Upper lobe of left lung (tissue), 6 donors: ENCODE results near the gene TBC1D9B. TPM values are rescaled to one million over a fixed set of nuclear protein-coding genes. Genes with fewer than 3 reads are reported as not detected.

Experiments used
- ATAC-seq, 2 donors: fragments of 200-7000 bp; cut with Tn5 transposase; one replicate each; pipeline ENCODE4 v1.9.1; 2022; ENCODE audit warnings: mild to moderate bottlenecking in 2 of 2, moderate library complexity in 2 of 2; ENCODE audit not compliant: low FRiP score in 2 of 2
- DNase-seq, 2 donors: peaks; one replicate each; pipeline ENCODE4 v3.0.0-alpha.2; 2019 to 2020
- H3K27ac ChIP-seq, 4 donors: fragments of 200-600 bp; sonication (generic); one replicate each; pipeline ENCODE4 v1.5.1; 2016 to 2019
- H3K27me3 ChIP-seq, 4 donors: fragments of 200-600 bp; sonication (generic); one replicate each; pipeline ENCODE4 v1.5.1; 2017 to 2019
- H3K36me3 ChIP-seq, 4 donors: fragments of 200-600 bp; sonication (generic); one replicate each; pipeline ENCODE4 v1.5.1; 2016 to 2019
- H3K4me1 ChIP-seq, 4 donors: fragments of 200-600 bp; sonication (generic); one replicate each; pipeline ENCODE4 v1.5.1; 2018 to 2019
- H3K4me3 ChIP-seq, 4 donors: fragments of 200-600 bp; sonication (generic); one replicate each; pipeline ENCODE4 v1.5.1; 2017 to 2019; ENCODE audit warnings: mild to moderate bottlenecking in 2 of 4, moderate library complexity in 1 of 4
- H3K9me3 ChIP-seq, 4 donors: fragments of 200-600 bp; sonication (generic); one replicate each; pipeline ENCODE4 v1.5.1; 2018 to 2019
- CTCF ChIP-seq, 6 experiments: fragments of 450-650 bp in 4 of 6; fragments of 200-600 bp in 2 of 6; sonication (generic) in 2 of 6; IDR thresholded peaks; one replicate each; pipeline ENCODE4 v1.5.1; 2016 to 2019; ENCODE audit warnings: antibody characterized with exemption in 6 of 6
- EP300 ChIP-seq, 4 donors: sonication (generic); formaldehyde crosslinking; IDR thresholded peaks; one replicate each; pipeline ENCODE4 v1.5.1; 2017; ENCODE audit warnings: antibody characterized with exemption in 4 of 4, control low read depth in 2 of 4
- POLR2A ChIP-seq, 4 donors: fragments of 450-650 bp; IDR thresholded peaks; one replicate each; pipeline ENCODE4 v1.5.1; 2016 to 2017; ENCODE audit warnings: antibody characterized with exemption in 4 of 4, mild to moderate bottlenecking in 2 of 4
- POLR2AphosphoS5 ChIP-seq, 2 donors: sonication (generic); formaldehyde crosslinking; IDR thresholded peaks; one replicate each; pipeline ENCODE4 v1.5.1; 2017; ENCODE audit warnings: antibody characterized with exemption in 2 of 2
- WGBS, 2 donors: methylation state at CpG; one replicate each; pipeline ENCODE4 v1.1.5; 2017 to 2018; 5-methylcytosine and 5-hydroxymethylcytosine counted together
- small RNA-seq, 4 donors: library from RNA; depleted of rRNA; stranded (forward); fragments of <200 nt; gene quantifications; one replicate each; pipeline ENCODE3, GENCODE V24; 2016
- total RNA-seq, 6 donors: library from RNA; depleted of rRNA in 4 of 6; stranded (reverse); fragments of >200 nt in 4 of 6; gene quantifications; one replicate each; pipeline versions ENCODE4 v1.1.0 to v1.2.1, GENCODE V29; 2016 to 2021
- donor health status: DM: no; HTN: no; CAD: no; lungs with moderate emphysema.
- donor health status: DM: no; HTN: yes; CAD: no; lungs with severe emphysema.

Gene TBC1D9B
- total RNA-seq, 6 donors from 2014 or later, result 66.4 to 228 (median 110) TPM

GRCh38 chr5:179815491-179816249 is 92.0 kb downstream of the TBC1D9B start:
- Histone ChIP-seq H3K4me1 (peaks cover 30 to 42% (median 39%) of the 10 kb centered on the region in 4 donors), H3K4me3 (no peak overlapping the region), H3K9me3 (no peaks in the 10 kb centered on the region), H3K36me3 (peaks cover 0 to 21% (median 8%) of the 10 kb centered on the region in 4 donors), H3K27me3 (no peaks in the 10 kb centered on the region), H3K27ac (no peak overlapping the region)
- no peak for TF ChIP-seq EP300 (IDR thresholded peaks at IDR 0.05)
- TF ChIP-seq CTCF (IDR thresholded peaks at IDR 0.05), result no peak
- no peak for TF ChIP-seq POLR2A (IDR thresholded peaks at IDR 0.05)
- TF ChIP-seq POLR2AphosphoS5 (IDR thresholded peaks at IDR 0.05), result no peak
- ATAC-seq (no peak), DNase-seq (no peak)
- WGBS, 2 donors, result 98% methylated on average over 17 to 21 of the region's 21 CpGs

- Histone ChIP-seq H3K36me3 (peaks cover 0 to 21% (median 8%) of the 10 kb centered on the region in 4 donors), H3K4me3 (no peak overlapping the region), H3K27ac (no peak overlapping the region), H3K27me3 (no peaks in the 10 kb centered on the region), H3K9me3 (no peaks in the 10 kb centered on the region), H3K4me1 (peaks cover 18 to 28% (median 24%) of the 10 kb centered on the region in 4 donors)
- WGBS, 2 donors, result 79 to 86% methylated on average over 3 of the region's 3 CpGs
- DNase-seq (no peak), ATAC-seq (no peak)
- TF ChIP-seq POLR2AphosphoS5 (IDR thresholded peaks at IDR 0.05), result no peak
- TF ChIP-seq CTCF (IDR thresholded peaks at IDR 0.05), result no peak
- TF ChIP-seq POLR2A (IDR thresholded peaks at IDR 0.05), result no peak
- TF ChIP-seq EP300 (IDR thresholded peaks at IDR 0.05), result no peak
Measured at GRCh38 chr5:179814090-179814489, 93.6 kb downstream of the TBC1D9B start.

- 92 to 99% methylated on average over 5 of the region's 5 CpGs for WGBS, 2 donors
- H3K36me3 ChIP-seq, result peaks cover 0 to 21% (median 8%) of the 10 kb centered on the region in 4 donors
- no peak for DNase-seq
Measured at GRCh38 chr5:179812997-179813607, 94.6 kb downstream of the TBC1D9B start.

GRCh38 chr5:179812135-179812825 is 95.4 kb downstream of the TBC1D9B start:
- Histone ChIP-seq H3K36me3 (peaks cover 0 to 21% (median 8%) of the 10 kb centered on the region in 4 donors), H3K27me3 (no peaks in the 10 kb centered on the region), H3K4me1 (peaks cover 9 to 24% (median 16%) of the 10 kb centered on the region in 4 donors), H3K9me3 (no peaks in the 10 kb centered on the region), H3K27ac (no peak overlapping the region), H3K4me3 (no peak overlapping the region)
- WGBS, 2 donors, result 95 to 97% methylated on average over 21 to 27 of the region's 27 CpGs
- DNase-seq (peak in 1 of 2 donors; percentile 52), ATAC-seq (no peak)
- TF ChIP-seq POLR2A (IDR thresholded peaks at IDR 0.05) (no peak), EP300 (IDR thresholded peaks at IDR 0.05) (no peak), POLR2AphosphoS5 (IDR thresholded peaks at IDR 0.05) (no peak)

More at GRCh38 chr5:179812997-179813607, 94.6 kb downstream of the TBC1D9B start:
- no peaks in the 10 kb centered on the region for H3K9me3 ChIP-seq
- peaks cover 12 to 24% (median 17%) of the 10 kb centered on the region in 4 donors for H3K4me1 ChIP-seq
- no peak overlapping the region for H3K4me3 ChIP-seq
- no peaks in the 10 kb centered on the region for H3K27me3 ChIP-seq
- TF ChIP-seq POLR2A (IDR thresholded peaks at IDR 0.05) (no peak), EP300 (IDR thresholded peaks at IDR 0.05) (no peak), CTCF (IDR thresholded peaks at IDR 0.05) (no peak), POLR2AphosphoS5 (IDR thresholded peaks at IDR 0.05) (no peak)
- ATAC-seq, result no peak
- no peak overlapping the region for H3K27ac ChIP-seq

Small RNA genes within 50 kb of the gene (small RNA-seq; reads per million reads assigned to genes)
- gene RF00019, result 0 reads per million in 4 donors

Other genes with a start within 250 kb of the TBC1D9B start
- gene CBY3, start 226.9 kb downstream of the TBC1D9B start, total RNA-seq, result 1 to 10 TPM in 3 of 6 donors, not detected in 3; 1.7 to 2.1 (median 1.8) TPM
- gene CANX, start 208.9 kb downstream of the TBC1D9B start, total RNA-seq, result 100 to 1,000 TPM; 139 to 754 (median 342) TPM
- gene MAML1, start 175.1 kb downstream of the TBC1D9B start, total RNA-seq, result 10 to 100 TPM; 22.5 to 59.7 (median 26.7) TPM
- 10 to 100 TPM in 5 of 6 donors, 1 to 10 TPM in 1; 6.7 to 33.1 (median 21.3) TPM for gene LTC4S, start 113.9 kb downstream of the TBC1D9B start, total RNA-seq
- gene MGAT4B, start 101.0 kb downstream of the TBC1D9B start, total RNA-seq, result 100 to 1,000 TPM; 107 to 266 (median 158) TPM
- 100 to 1,000 TPM; 390 to 666 (median 574) TPM for gene SQSTM1, start 87.0 kb downstream of the TBC1D9B start, total RNA-seq
- 100 to 1,000 TPM in 1 of 6 donors, 10 to 100 TPM in 5; 20.7 to 142 (median 33.2) TPM for gene MRNIP, start 49.1 kb downstream of the TBC1D9B start, total RNA-seq
- 100 to 1,000 TPM in 3 of 6 donors, 10 to 100 TPM in 3; 54.5 to 137 (median 98.2) TPM for gene RNF130, start 163.9 kb upstream of the TBC1D9B start, total RNA-seq